Measurements from ENCODE around the gene CISD1. TPM values are rescaled to one million over a fixed set of nuclear protein-coding genes. Genes with fewer than 3 reads are reported as not detected.

The CISD1 gene
- total RNA-seq, 2 donors from 2014 or later, result 10.3 to 16.9 TPM

GRCh38 chr10:58331646-58332045 is 62.7 kb downstream of the CISD1 start:
- H3K4me3 ChIP-seq, result no peak overlapping the region
- 90% methylated on average over 2 of the region's 2 CpGs for WGBS
- H3K36me3 ChIP-seq, result no peaks in the 10 kb centered on the region
- no peak for TF ChIP-seq POLR2AphosphoS5 (IDR thresholded peaks at IDR 0.05)
- no peak for TF ChIP-seq POLR2A (IDR thresholded peaks at IDR 0.05)
- DNase-seq (ENCODE audit: low spot score), result no peak
- intact Hi-C loops (cut with DNase I), result loop anchor here (10.0 kb wide), 1 partner anchor 53 kb away; the partner anchor contains the start of gene TFAM
- H3K9me3 ChIP-seq, result no peaks in the 10 kb centered on the region
- H3K27me3 ChIP-seq (replicated peaks; ENCODE audit: insufficient read depth), result no peaks in the 10 kb centered on the region
- H3K27ac ChIP-seq, result no peak overlapping the region
- H3K4me1 ChIP-seq (replicated peaks), result no peaks in the 10 kb centered on the region

- Histone ChIP-seq H3K9me3 (no peaks in the 10 kb centered on the region), H3K4me1 (replicated peaks) (no peaks in the 10 kb centered on the region), H3K27me3 (replicated peaks; ENCODE audit: insufficient read depth) (no peaks in the 10 kb centered on the region), H3K36me3 (no peaks in the 10 kb centered on the region), H3K27ac (peak within 1 kb of the TSS; percentile 76 to 83), H3K4me3 (peak within 1 kb of the TSS; percentile 85 to 92)
- DNase-seq (ENCODE audit: low spot score), result peak; percentile 85
- intact Hi-C loops (cut with DNase I), result loop anchor here (10.0 kb wide), 1 partner anchor 50 kb away; the partner anchor contains the start of gene TFAM
- under 1% methylated on average over 25 of the region's 49 CpGs for WGBS
- TF ChIP-seq POLR2A (IDR thresholded peaks at IDR 0.05) (peak; percentile 73), CTCF (IDR thresholded peaks at IDR 0.05) (peak in 1 of 4 experiments; percentile 15), POLR2AphosphoS5 (IDR thresholded peaks at IDR 0.05) (peak; percentile 64)
These were observed 65.9 kb downstream of the CISD1 start, which contains the start of gene UBE2D1 for GRCh38 chr10:58334817-58335305. UBE2D1 (plus strand) TSS chr10:58335006; CDS start chr10:58335202, 196 bp downstream.

- Histone ChIP-seq H3K4me3 (peak overlapping the region; percentile 85 to 92), H3K36me3 (no peaks in the 10 kb centered on the region), H3K27me3 (replicated peaks; ENCODE audit: insufficient read depth) (no peaks in the 10 kb centered on the region), H3K9me3 (no peaks in the 10 kb centered on the region), H3K4me1 (replicated peaks) (no peaks in the 10 kb centered on the region), H3K27ac (peak overlapping the region; percentile 76 to 83)
- TF ChIP-seq CTCF (IDR thresholded peaks at IDR 0.05), result no peak
- no peak for TF ChIP-seq POLR2A (IDR thresholded peaks at IDR 0.05)
- TF ChIP-seq POLR2AphosphoS5 (IDR thresholded peaks at IDR 0.05), result no peak
- WGBS, result 3% methylated on average over 29 of the region's 37 CpGs
- intact Hi-C loops (cut with DNase I), result loop anchor here (10.0 kb wide), 1 partner anchor 49 kb away; the partner anchor contains the start of gene TFAM
- DNase-seq (ENCODE audit: low spot score), result peak; percentile 5
These were observed 66.5 kb downstream of the CISD1 start for GRCh38 chr10:58335306-58336005.

- no peak overlapping the region for H3K27ac ChIP-seq
- H3K36me3 ChIP-seq, result no peaks in the 10 kb centered on the region
- no peaks in the 10 kb centered on the region for H3K4me1 ChIP-seq (replicated peaks)
- no peak for TF ChIP-seq POLR2AphosphoS5 (IDR thresholded peaks at IDR 0.05)
- TF ChIP-seq POLR2A (IDR thresholded peaks at IDR 0.05), result no peak
- no peak for TF ChIP-seq CTCF (IDR thresholded peaks at IDR 0.05)
- no peaks in the 10 kb centered on the region for H3K27me3 ChIP-seq (replicated peaks; ENCODE audit: insufficient read depth)
- peak overlapping the region in 1 of 2 donors; percentile 92 for H3K4me3 ChIP-seq
- no peak for DNase-seq (ENCODE audit: low spot score)
- WGBS, result 94% methylated on average over 4 of the region's 4 CpGs
- no peaks in the 10 kb centered on the region for H3K9me3 ChIP-seq
- intact Hi-C loops (cut with DNase I), result loop anchor here (10.0 kb wide), 1 partner anchor 49 kb away; the partner anchor contains the start of gene TFAM
These were observed 67.3 kb downstream of the CISD1 start for GRCh38 chr10:58336242-58336641.

Other genes starting within 250 kb of the CISD1 start
- 1 to 10 TPM; 2.6 to 5.5 TPM for gene IPMK, start 1.3 kb upstream of the CISD1 start, total RNA-seq
- 10 to 100 TPM in 1 of 2 donors, 1 to 10 TPM in 1; 9.8 to 11.4 TPM for gene UBE2D1, start 65.8 kb downstream of the CISD1 start, total RNA-seq
- 10 to 100 TPM; 21.0 to 24.4 TPM for gene TFAM, start 116.2 kb downstream of the CISD1 start, total RNA-seq
- gene BICC1, start 243.7 kb downstream of the CISD1 start, total RNA-seq, result 10 to 100 TPM in 1 of 2 donors, 1 to 10 TPM in 1; 5.1 to 12.7 TPM